ENCODE measurements around the gene WDR26. TPM values are rescaled to one million over a fixed set of nuclear protein-coding genes. Genes with fewer than 3 reads are reported as not detected.

Gene WDR26
- total and polyA plus RNA-seq, 9 of the 15 experiments (the other 6 are each of a cell fraction or from before 2014, with no cell fraction given): 11.5 to 66.0 (median 39.8) TPM

DNA sequence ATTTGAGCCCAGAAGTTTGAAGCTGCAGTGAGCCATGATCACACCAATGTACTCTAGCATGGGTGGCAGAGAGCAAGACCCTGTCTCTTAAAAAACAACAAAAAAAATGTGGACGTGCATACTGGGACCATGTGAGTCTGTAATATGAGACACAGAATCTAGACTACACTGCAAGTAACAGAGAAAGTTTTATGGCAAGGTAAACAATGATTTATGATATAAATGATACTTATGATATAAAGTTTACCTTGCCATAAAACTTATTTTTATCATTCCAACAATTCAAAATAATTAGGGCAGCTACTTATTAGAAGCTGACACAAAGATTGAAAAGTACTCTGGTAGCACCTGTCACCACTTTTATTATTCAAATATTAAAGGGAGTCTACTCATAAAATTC, 34.7 kb downstream of the WDR26 start (continued):
- TF ChIP-seq ZNF407 (IDR thresholded peaks at IDR 0.05; ENCODE audit: low read depth) (no peak), CEBPG (CRISPR knock-in tag; IDR thresholded peaks at IDR 0.05) (no peak), CEBPG (tag; conservative IDR thresholded peaks at IDR 0.05 in 1 of 2, IDR thresholded peaks at IDR 0.05 in 1 of 2) (no peak), HDAC3 (IDR thresholded peaks at IDR 0.05; ENCODE audit: borderline replicate concordance, partially characterized antibody) (no peak), CBX3 (IDR thresholded peaks at IDR 0.05; ENCODE audit: borderline replicate concordance in 1 of 2, low read length in 2 of 2) (no peak), ZNF239 (CRISPR knock-in tag; IDR thresholded peaks at IDR 0.05) (no peak), U2AF2 (optimal IDR thresholded peaks at IDR 0.05; ENCODE audit: low read depth, low read length) (no peak), ZNF146 (CRISPR knock-in tag; IDR thresholded peaks at IDR 0.05; ENCODE audit: unreplicated experiment) (no peak)

Measured in K562 (cell line).